IPS-NIHi7 (cell line): ENCODE results near the gene NPTXR.
A peak's percentile ranks its signal among the peaks of the same experiment; 100 is the strongest.

Experiments used
- DNase-seq: peaks from one replicate; pipeline ENCODE4 v3.0.0; 2012; ENCODE audit warnings: mixed read lengths; ENCODE audit errors: extremely low spot score

NPTXR gene

DNA sequence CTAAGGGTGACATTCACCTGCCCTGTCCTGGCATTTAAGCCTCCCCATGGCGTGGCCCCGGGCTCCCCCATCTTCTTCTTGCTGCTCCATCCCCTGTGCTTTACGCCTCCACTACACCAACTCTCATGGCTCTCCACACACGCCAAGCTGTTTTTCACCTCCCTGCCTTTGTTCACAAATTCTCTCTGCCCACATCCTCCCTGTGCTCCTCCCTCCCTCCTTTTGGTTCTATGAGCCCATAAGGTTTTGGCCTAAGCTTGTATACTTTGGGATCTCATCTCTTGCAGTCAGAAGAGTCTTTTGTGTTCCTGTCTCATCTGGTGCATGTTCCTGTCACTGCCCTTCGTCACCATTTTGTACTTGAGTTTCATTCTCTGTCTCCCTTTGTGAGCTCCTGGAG, 45.3 kb downstream of the NPTXR start:
- DNase-seq, result no peak

DNA sequence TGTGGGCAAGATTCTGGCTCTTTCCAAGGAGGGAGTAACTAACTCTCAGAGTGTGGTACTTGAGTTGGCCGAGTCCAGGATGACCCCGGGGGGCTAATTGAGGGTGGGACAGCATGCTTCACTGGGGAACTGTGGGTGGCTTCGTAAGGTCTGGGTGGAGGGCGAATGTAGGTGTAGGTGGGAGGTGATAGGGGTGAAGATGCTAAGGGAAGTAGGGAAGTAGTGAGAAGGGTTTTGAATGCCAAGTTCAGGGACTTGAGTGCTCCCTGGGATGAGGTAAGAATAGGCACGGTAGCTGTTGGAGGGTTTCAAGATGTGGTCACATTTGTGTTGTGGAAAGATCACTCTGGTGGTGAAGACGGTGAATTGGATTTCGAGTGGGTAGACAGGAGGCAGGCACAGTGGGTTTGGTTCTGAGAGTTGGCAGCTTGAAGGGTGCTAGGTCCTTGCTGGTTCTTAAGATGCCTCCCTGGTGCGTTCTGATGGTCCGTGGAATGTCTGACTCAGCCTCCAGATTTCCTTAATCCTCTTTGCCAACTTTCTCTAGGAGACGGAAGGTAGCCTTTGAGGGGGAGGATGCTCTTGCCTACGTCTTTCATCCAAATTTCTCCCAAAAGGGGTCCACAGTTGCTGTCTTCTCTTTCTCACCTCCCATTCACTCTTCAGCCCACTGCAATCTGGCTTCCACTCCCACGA, 47.4 kb downstream of the NPTXR start:
- DNase-seq, result no peak

DNA sequence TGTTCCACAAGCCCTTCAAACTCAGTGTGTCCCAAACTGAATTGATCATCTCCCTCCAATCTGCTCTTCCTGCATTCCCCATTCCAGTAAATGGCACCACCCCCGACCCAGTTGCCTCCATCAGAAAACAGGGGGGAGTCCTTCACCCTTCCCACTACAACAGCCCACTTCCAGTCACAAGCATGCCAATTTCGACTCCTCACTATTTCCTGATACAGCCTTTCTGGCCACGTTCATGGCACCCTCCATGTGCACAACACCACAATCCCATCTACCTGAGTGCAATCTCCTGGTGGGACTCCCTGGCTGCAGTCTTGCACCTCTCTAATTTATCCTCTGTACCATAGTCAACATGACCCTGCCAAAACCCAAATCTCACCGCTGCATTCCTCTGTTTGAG, 48.3 kb downstream of the NPTXR start:
- no peak for DNase-seq

DNA sequence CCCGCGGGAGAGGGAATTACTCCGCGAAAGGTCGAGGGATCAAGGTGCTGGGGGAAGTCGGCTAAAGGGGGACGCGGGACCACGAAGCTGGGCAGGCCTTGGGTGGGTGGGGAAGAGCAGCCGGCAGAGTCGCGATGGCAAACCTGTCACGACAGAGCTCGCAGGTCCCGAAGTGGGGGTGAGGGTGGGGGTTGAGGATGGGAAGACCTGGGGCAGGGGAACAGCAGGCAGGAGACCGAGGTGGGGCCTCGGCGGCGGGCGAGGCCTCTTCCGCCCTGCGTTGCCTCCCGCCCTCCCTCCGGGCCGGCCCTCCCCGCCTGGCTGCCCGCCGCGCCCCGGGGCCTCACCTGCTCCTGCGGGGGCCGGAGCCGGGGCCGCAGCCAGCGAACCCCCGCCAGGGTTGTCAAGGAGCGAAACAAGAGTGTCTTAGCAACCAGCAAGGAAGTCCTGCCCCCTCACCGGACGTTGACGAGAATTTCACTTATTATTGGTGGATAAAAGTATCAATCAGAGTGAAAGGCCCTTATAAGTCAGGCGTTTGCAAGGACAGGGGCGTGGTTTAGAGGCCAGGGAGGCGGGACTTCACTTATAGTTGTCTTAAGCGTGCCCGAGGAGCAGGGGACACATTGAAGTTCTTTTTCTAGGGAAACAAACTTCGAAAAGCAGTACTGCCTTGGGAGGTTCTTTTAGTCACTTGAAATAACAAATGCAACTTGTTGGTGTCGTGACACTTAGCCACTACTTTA, 49.9 kb downstream of the NPTXR start, which contains the start of gene DNAL4:
Gene DNAL4, minus strand, starts transcription at position 423 of the 746 bp plus-strand sequence. CDS start 11,412 bp downstream, outside the sequence.
- DNase-seq, result peak; percentile 97

DNA sequence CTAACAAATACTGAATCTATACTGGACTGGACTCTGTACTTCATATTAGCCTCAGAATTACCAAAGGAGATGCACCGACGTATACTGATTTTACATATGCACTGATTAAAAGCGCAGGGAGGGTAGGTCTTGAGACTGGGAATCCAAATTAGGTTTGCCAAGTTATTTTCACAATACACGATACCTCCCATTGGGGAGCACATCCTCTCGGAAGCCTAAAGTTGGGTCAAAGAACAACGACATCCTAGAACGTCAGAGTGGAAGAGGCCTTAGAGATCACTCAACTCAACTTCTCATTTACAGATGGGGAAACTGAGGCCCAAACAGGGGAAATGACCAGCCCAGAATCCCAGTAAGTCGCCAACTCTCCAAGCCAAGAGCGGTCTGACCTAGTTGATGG, 50.5 kb downstream of the NPTXR start:
- no peak for DNase-seq

DNA sequence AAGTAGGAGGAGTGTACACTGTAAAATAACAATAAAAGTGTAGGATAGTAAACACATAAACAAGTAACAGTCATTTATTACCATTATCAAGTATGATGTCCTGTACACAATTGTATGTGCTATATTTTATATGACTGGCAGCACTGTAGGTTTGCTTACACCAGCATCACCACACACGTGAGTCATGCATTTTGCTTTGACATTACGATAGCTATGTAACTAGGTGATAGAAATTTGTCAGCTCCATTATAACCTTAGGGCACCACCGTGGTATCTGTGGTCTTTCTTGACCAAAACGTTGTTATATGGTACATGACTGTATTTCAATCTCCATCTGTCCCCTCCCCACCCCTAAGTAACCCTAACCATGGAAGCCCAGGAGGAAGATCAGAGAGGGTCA, 51.0 kb downstream of the NPTXR start:
- DNase-seq, result no peak

DNA sequence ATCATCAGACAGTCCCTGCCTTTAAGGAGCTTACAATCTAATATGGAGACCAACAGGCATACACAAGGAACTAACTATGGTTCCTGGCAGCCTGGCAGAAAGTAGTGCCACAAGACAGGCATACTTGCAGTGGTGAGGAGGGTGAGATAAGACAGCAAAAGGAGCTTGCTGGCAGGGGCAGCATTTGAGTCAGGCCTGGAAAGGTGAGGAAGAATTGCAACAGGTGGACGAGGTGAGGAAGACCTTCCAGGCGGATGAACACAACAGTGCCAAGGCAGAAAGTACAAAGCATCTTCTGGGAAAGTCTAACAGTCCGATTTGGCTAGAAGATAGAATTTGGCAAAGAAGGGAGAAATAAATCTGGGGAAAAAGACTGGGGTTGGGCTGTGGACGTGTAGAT, 54.2 kb downstream of the NPTXR start:
- no peak for DNase-seq

DNA sequence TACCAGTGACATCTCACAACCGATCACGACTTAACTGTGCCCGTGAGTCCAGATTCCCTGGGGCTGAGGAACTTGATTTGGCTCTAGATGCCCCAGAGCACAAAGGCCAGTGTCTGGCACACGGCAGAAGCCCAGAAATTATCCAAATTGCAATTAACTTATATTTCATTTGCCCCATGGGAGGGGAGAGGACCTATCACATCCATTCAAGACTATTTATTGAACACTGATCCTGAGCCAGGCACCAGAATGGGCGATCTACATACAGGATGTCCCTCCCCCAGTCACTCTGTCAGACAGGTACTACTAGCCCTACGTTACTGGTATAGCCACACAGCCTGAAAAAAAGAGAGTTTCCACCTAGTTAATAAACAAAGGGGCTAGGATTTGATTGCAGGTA, 55.0 kb downstream of the NPTXR start:
- no peak for DNase-seq

DNA sequence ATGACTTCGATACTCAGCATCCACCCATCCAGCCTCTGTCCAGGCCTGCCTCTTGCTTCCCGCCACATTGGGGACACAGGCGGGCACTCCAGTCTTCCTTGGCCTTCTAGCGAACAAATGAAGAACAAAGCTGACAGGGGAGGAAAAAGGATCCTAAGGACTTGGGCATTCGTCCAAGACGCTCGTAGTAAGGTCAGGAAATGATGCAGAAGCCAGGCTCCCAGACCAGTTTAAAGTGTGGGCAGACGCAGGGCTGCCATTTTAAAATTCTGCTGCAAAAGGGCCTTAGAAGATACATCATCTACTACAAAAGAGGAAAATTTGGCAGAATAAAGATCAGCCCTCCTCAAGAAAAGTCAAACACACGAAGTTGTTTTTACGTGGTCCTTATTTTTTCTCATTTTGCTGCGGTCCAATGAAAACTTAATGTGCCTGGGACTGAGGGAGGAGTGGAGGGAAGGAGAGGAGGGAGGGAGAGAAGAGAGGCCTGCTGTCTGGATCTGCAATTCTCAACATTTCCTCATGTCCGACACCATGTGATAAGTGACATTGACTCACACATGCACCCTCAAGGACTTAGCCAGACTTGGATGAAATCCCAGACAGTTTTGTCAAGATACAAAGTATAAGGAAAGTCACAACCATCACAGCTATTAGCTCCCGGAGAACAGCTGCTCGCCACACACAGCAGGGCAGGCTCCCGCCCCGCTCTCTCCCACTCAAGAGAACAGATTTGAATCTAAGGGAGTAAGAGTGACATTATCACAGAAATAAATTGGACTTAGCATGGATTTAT, 55.6 kb downstream of the NPTXR start:
- DNase-seq, result no peak

DNA sequence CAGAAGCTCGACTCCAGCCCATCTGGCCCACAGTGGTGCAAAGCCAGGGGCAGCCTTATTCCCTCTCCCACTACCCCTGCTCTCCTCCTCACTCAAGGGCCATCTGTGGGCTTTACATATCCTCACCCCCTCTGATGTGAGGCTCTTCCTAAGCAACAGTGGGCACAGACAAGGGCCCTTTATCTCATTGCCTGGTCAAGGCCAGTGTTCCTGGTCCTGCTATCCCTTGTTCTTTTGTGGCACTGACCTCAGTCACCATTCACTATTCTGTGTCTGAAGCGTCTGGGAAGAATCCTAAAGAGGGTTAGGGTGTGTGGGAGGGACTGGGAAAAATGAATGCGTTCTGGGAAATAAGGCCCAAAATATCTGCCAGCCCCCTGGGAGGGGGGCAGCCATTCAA, 57.2 kb downstream of the NPTXR start:
- DNase-seq, result no peak

DNA sequence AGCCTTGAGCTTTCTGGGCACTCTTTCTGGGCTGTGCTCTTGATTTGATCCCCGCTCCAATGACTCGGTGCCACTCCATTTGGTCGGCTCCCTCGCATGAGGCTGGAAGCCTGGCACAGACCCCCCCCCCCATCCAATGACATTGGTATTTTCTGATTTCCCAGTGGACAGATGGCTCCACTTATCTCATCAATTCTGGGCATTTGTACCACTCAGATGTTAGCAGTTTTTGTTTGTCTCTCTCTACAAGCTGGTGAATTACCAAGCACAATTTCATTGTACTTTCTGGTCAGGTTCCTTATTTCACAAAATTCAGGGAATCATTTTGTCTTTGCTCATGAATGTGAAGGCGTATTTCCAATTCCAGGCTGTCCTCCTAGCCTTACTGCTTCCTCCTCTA, 59.0 kb downstream of the NPTXR start:
- DNase-seq, result no peak

DNA sequence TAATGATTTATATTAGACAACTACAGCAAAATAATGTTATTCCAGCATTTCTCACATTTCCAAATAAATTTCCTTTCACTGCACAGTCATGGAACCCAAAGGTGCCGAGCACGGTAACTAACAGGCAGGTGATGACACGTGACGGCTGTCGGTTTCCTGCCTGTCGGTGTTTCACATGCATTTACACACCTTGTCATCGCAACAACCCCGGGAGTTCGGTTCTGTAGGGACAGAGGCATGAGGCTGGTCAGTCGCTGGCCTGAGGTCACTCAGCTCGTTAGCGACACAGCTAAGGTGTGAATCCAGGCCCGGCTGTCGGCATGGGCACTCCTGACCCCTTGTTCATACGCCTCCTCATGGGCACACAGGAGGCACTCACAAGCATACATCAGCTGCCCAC, 59.8 kb downstream of the NPTXR start:
- no peak for DNase-seq

DNA sequence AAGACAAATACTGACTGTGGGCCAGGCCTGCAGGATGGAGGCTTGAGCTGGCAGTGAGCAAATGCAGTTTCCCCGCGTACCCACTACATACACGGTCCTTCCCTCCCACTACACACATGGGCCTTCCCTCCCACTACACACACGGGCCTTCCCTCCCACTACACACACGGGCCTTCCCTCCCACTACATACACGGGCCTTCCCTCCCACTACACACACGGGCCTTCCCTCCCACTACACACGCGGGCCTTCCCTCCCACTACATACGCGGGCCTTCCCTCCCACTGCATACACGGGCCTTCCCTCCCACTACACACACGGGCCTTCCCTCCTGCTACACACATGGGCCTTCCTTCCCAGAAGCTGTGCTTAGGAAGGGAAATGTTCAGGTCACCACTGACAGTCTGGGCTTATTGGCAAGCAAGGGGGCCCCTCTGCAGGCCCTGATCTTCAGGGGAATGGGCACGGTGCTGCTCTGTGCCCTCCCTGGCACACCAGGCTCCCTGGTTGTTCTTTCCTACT, 60.7 kb downstream of the NPTXR start:
- no peak for DNase-seq

DNA sequence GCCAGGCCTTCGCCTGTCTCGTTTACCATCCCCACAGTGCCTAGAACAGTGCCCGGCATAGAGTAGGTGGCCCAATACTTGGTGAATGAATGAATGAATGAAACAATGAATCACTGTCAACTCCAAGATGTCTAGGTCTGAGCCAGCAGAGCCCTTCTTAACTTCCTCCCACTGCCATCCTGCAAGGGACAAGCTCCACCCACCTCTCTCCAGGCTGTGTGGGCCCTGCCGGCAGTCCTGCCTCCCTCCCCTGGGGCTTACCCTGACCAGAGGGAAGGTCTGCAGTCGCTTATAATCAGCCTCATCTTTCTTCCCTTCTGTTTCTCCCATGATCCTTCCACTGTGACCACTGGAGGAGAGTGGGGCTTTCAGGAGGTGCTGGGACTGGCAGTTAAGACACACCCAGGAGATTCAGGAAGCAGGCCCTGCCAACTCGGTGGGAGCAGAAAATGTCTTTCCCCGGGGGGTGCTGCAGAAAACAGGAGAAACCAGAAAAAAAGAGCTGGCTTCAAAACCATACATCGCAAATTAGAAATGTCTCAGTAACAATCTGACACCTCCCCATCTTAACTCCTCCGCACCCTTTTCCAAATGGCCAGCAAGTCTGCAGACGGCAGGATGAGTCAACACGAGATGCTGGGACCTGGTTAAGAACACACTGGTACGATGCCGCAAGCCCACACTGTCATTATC, 61.3 kb downstream of the NPTXR start:
- DNase-seq, result peak; percentile 54

DNA sequence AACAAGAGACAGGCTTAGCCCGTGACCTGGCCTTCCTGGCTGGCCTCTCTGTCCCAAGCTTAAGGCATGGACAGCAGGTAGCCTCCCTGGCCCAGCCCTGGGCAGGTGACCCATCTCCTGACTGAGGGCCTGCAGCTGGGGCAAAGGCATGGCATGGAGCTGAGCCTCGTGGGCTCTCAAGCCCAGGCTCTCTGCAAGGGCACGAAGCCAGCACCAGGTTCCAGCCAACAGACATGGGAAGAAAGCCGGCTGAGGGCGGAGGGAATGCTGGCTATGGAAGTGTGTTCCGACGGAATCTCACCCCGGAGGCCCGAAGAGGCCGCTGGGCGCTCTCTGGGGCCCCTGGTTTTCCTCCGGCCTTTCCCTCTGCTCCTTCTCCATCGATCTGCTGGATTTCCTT, 62.8 kb downstream of the NPTXR start:
- DNase-seq, result no peak

DNA sequence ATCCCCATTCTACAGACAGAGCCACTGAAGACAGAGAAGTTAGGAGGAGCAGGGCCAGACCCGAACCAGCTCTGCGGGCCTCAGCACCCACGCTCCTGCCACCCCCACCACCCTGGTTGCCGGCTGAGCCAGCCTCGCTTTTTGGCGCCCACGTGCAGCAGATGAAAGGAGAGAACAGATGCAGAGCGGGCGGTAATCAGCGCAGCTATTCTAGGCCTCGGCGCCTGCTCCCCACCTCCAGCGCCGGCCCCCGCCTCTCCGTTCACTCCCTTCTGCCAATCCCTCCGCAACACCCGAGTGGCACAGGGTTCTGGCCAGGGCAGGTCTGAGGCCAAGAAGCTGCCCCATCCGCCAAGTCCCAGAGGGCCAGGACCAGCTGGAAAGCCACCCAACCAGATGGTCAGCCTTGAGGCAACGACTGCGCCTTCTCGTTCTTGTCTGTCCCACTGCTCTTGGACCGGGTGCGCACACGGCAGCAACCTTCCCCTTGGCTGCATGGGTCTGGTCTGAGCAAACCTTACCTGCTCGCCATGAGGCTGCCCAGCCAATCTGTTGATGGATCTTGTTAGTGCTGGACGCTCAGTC, 66.6 kb downstream of the NPTXR start:
- no peak for DNase-seq

DNA sequence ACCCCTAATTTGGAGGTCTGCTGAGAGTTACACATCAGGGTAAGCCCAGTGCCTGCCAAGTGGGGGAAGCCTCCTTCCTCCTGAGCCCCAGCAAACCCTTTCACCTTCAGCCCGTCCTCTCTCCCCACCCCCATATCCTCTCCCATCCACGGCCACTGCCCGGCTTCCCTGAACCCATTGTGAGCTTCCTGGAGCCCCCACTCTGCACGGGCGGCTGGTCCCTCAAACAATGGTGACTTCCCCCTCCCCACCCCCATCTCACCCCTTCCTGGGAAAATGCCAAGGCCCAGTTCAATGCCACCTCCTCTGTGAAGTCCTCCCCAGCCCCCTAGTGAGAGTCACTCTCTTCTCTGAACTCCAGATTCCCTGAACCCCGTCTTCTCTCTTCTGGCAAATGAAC, 67.7 kb downstream of the NPTXR start:
- no peak for DNase-seq

DNA sequence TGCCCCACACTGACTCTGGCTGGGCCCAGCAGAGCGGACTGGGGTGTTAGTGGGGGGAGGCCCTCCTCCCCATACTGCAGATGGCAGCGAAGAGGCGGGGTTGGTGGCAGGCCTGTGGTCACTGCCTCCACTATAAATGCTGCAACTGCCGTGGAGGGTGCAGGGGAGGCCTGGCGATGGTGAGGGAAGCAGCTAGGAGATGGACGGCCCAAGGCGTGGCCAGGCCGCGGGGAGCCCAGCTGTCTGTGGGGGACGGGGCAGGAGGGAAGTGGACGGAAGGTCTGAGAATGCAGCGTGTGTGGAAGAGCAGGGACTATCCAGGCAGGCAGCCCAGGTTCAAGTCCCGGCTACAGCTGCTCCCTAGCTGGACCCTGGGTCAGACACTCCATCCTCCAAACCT, 68.2 kb downstream of the NPTXR start:
- no peak for DNase-seq

DNA sequence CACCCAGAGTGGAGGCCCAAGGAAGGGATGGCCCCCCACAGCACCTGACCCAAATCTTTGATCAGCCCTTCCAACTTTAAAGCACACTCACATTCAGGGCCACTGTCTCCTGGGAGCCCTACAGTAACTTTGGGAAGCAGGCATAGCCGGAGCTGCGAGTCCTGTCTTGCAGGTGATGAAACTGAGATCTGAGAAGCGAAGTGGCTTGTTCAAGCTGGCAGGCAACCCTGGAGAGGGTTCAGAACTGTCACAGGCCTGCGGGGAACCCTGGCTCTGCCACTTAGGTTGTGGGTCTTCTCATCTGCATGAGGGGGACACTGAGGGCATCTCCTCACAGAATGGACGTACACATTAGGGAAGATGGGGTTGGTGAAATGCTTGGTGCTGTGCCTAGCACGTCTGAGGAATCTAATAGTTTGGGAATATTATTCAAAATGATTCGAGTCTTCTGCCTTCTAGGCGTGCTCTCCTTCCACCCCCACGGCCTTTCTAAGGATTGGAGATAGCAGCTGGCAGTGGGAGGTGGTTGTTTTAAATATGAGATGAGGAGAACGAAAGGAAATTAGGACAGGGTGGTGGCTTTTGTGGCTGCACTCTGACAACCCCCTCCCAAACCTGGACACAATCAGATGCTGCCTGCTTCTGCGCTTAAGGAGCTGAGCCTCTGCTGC, 69.2 kb downstream of the NPTXR start:
- DNase-seq, result no peak

DNA sequence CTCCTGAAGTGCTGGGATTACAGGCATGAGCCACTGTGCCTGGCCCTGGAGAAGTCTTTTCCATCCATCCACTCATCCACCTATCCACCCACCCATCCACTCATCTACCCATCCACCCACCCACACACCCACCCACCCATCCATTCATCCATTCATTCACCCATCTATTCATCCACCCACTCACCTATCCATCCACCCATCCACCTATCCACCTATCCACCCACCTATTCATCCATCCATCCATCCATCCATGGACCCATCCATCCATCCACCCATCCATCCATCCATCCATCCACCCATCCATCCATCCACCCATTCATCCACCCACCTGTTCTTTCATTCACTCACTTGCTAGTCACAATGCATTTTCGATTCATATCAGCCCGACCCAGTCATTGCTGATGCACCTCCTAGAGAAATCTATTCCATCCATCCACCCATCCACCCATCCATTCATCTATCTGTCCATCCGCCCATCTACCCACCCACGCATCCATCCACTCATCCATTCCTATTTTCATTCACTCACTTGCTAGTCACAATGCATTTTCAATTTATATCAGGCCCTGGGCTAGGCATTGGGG, 70.4 kb downstream of the NPTXR start:
- DNase-seq, result no peak

DNA sequence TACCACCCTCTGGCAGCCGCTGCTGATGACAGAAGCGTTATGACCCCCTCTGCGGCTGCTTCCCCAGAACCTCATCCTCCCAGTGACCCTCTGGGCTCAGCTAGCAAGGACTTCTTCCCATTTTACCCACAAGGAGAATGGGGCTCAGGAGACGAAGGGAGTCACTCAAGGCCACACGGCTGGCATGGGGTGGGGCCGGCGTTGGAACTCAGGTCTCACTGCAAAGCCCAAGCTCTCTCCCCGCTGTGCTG, 71.3 kb downstream of the NPTXR start:
- DNase-seq, result no peak
